IMR-90 (cell line): ENCODE results near the gene IARS2. TPM values are rescaled to one million over a fixed set of nuclear protein-coding genes. Genes with fewer than 3 reads are reported as not detected.

Experiments
- ATAC-seq: fragments of 200-7000 bp; cut with Tn5 transposase; 2 replicates; pipeline ENCODE4 v1.9.1; 2020; ENCODE audit warnings: low read depth, mild to moderate bottlenecking, moderate library complexity
- BruUV-seq: library from RNA; stranded (reverse); fragments of 400-500 nt; replicated peaks from 2 replicates; lab custom pipeline; 2021; lab: Mats Ljungman, UMichigan
- CTCF ChIA-PET: fragments of 300-600 bp; formaldehyde crosslinking; extraction: SDS; loops from one replicate; lab custom pipeline; 2021; ENCODE audit warnings: antibody characterized with exemption; lab: Yijun Ruan, JAX
- POLR2A ChIA-PET: fragments of 300-600 bp; sonication (Branson Sonifier 250); formaldehyde crosslinking; loops from one replicate; lab custom pipeline; 2022; ENCODE audit warnings: antibody characterized with exemption; ENCODE audit not compliant: unreplicated experiment; lab: Charles Lee
- DNase-seq: peaks from one replicate; pipeline ENCODE4 v3.0.0; 2013
- H2AFZ ChIP-seq: replicated peaks from 2 replicates; pipeline ENCODE3; 2013; ENCODE audit warnings: low read length, mild to moderate bottlenecking; ENCODE audit not compliant: poor library complexity
- H2AK5ac ChIP-seq: 2 replicates; pipeline ENCODE4 v1.6.1; 2013; ENCODE audit warnings: low read depth, low read length, inconsistent platforms
- H2AK9ac ChIP-seq: replicated peaks from 2 replicates; pipeline ENCODE3; 2013; ENCODE audit warnings: mild to moderate bottlenecking, low read depth, low read length, moderate library complexity; ENCODE audit not compliant: poor library complexity
- H2BK120ac ChIP-seq: 2 replicates; pipeline ENCODE4 v1.6.1; 2013; ENCODE audit warnings: low read depth, low read length, inconsistent platforms
- H2BK15ac ChIP-seq: 3 replicates; pipeline ENCODE4 v1.6.1; 2013; ENCODE audit warnings: low read depth, low read length, inconsistent platforms
- H2BK20ac ChIP-seq: 2 replicates; pipeline ENCODE4 v1.6.1; 2013; ENCODE audit warnings: low read depth, mild to moderate bottlenecking, inconsistent platforms, low read length, moderate library complexity
- H2BK5ac ChIP-seq: 2 replicates; pipeline ENCODE4 v1.6.1; 2013; ENCODE audit warnings: mild to moderate bottlenecking, low read depth, low read length, inconsistent platforms; ENCODE audit not compliant: poor library complexity, severe bottlenecking
- H3K14ac ChIP-seq: replicated peaks from 2 replicates; pipeline ENCODE4 v1.6.1; 2013; ENCODE audit warnings: low read depth, low read length, inconsistent platforms
- H3K18ac ChIP-seq: 2 replicates; pipeline ENCODE4 v1.6.1; 2013; ENCODE audit warnings: low read depth, low read length, control low read depth
- H3K23ac ChIP-seq: 2 replicates; pipeline ENCODE4 v1.6.1; 2013; ENCODE audit warnings: low read depth, low read length, inconsistent platforms
- H3K27ac ChIP-seq: 2 replicates; pipeline ENCODE4 v1.5.1; 2013; ENCODE audit warnings: mild to moderate bottlenecking, control low read depth, low read length; ENCODE audit not compliant: insufficient read depth
- H3K27me3 ChIP-seq: 2 replicates; pipeline ENCODE4 v1.6.1; 2013; ENCODE audit warnings: low read length; ENCODE audit not compliant: control insufficient read depth, insufficient read depth
- H3K36me3 ChIP-seq: 2 replicates; pipeline ENCODE4 v1.6.1; 2013; ENCODE audit warnings: low read length, mixed read lengths; ENCODE audit not compliant: control insufficient read depth, insufficient read depth
- H3K4ac ChIP-seq: 2 replicates; pipeline ENCODE4 v1.6.1; 2013; ENCODE audit warnings: low read depth, low read length, inconsistent platforms
- H3K4me1 ChIP-seq: 2 replicates; pipeline ENCODE4 v1.6.1; 2013; ENCODE audit warnings: low read length, mixed read lengths; ENCODE audit not compliant: control insufficient read depth, insufficient read depth
- H3K4me2 ChIP-seq: 2 replicates; pipeline ENCODE4 v1.6.1; 2013; ENCODE audit warnings: low read depth, mild to moderate bottlenecking, control low read depth, low read length, moderate library complexity
- H3K4me3 ChIP-seq: 2 replicates; pipeline ENCODE4 v1.5.1; 2013; ENCODE audit warnings: low read depth, mild to moderate bottlenecking, control low read depth, low read length, moderate library complexity; ENCODE audit not compliant: insufficient read depth
- H3K56ac ChIP-seq: 2 replicates; pipeline ENCODE4 v1.6.1; 2013; ENCODE audit warnings: low read length, inconsistent platforms; ENCODE audit not compliant: insufficient read depth; ENCODE audit errors: extremely low read depth
- H3K79me1 ChIP-seq, 2 experiments: 2 replicates each; pipeline ENCODE4 v1.6.1; 2013; ENCODE audit warnings: low read length in 2 of 2, inconsistent platforms in 1 of 2, low read depth in 1 of 2
- H3K9ac ChIP-seq: 2 replicates; pipeline ENCODE4 v1.6.1; 2013; ENCODE audit warnings: low read depth, low read length, control low read depth
- H3K9me1 ChIP-seq: 2 replicates; pipeline ENCODE4 v1.6.1; 2013; ENCODE audit warnings: low read length, inconsistent platforms; ENCODE audit not compliant: insufficient read depth
- H3K9me3 ChIP-seq: 2 replicates; pipeline ENCODE4 v1.6.1; 2013; ENCODE audit warnings: low read length; ENCODE audit not compliant: control insufficient read depth, insufficient read depth
- H4K20me1 ChIP-seq: 2 replicates; pipeline ENCODE4 v1.6.1; 2013; ENCODE audit warnings: low read length, inconsistent platforms; ENCODE audit not compliant: insufficient read depth
- H4K5ac ChIP-seq: 2 replicates; pipeline ENCODE4 v1.6.1; 2013; ENCODE audit warnings: mild to moderate bottlenecking, low read depth, low read length, control low read depth
- H4K8ac ChIP-seq, 2 experiments: 2 replicates each; pipeline ENCODE4 v1.6.1; 2013; ENCODE audit warnings: low read depth in 2 of 2, low read length in 2 of 2, control low read depth in 1 of 2, inconsistent platforms in 1 of 2
- H4K91ac ChIP-seq: 2 replicates; pipeline ENCODE4 v1.6.1; 2013; ENCODE audit warnings: low read depth, low read length, inconsistent platforms; ENCODE audit not compliant: insufficient read depth
- CEBPB ChIP-seq: IDR thresholded peaks from 2 replicates; pipeline ENCODE4 v1.6.1; 2012; ENCODE audit warnings: low read depth, low read length, improper control_type of control experiment
- CHD1 ChIP-seq: IDR thresholded peaks from 2 replicates; pipeline ENCODE4 v1.6.1; 2012; ENCODE audit warnings: low read depth, low read length, improper control_type of control experiment
- ELK1 ChIP-seq: fragments of 150-350 bp; IDR thresholded peaks from 2 replicates; pipeline ENCODE4 v1.6.1; 2016; ENCODE audit warnings: low read depth, mild to moderate bottlenecking, low read length, moderate library complexity, borderline replicate concordance
- FOS ChIP-seq: fragments of 150-350 bp; IDR thresholded peaks from 2 replicates; pipeline ENCODE4 v1.6.1; 2016; ENCODE audit warnings: low read depth, low read length
- MAFK ChIP-seq: IDR thresholded peaks from 2 replicates; pipeline ENCODE4 v1.6.1; 2012; ENCODE audit warnings: low read depth, low read length, improper control_type of control experiment
- MAZ ChIP-seq: IDR thresholded peaks from 2 replicates; pipeline ENCODE4 v1.6.1; 2012; ENCODE audit warnings: low read depth, mild to moderate bottlenecking, low read length, improper control_type of control experiment, moderate library complexity, borderline replicate concordance
- MXI1 ChIP-seq: IDR thresholded peaks from 2 replicates; pipeline ENCODE4 v1.6.1; 2012; ENCODE audit warnings: low read depth, mild to moderate bottlenecking, low read length, moderate library complexity, borderline replicate concordance
- NFE2L2 ChIP-seq: fragments of 150-350 bp; IDR thresholded peaks from 2 replicates; pipeline ENCODE4 v1.6.1; 2016; ENCODE audit warnings: low read depth, mild to moderate bottlenecking, low read length
- POLR2A ChIP-seq: IDR thresholded peaks from 2 replicates; pipeline ENCODE4 v1.6.1; 2012; ENCODE audit warnings: mild to moderate bottlenecking, low read depth, low read length
- RAD21 ChIP-seq: IDR thresholded peaks from 2 replicates; pipeline ENCODE4 v1.6.1; 2012; ENCODE audit warnings: low read length, improper control_type of control experiment
- SMC3 ChIP-seq: fragments of 150-350 bp; IDR thresholded peaks from 2 replicates; pipeline ENCODE4 v1.6.1; 2016; ENCODE audit warnings: low read depth, mild to moderate bottlenecking, antibody characterized with exemption, low read length, moderate library complexity
- USF2 ChIP-seq: fragments of 150-350 bp; IDR thresholded peaks from 2 replicates; pipeline ENCODE4 v1.6.1; 2017; ENCODE audit warnings: mild to moderate bottlenecking, antibody characterized with exemption, low read length, low read depth
- dilution Hi-C: fragments of 300-500 bp; cut with HindIII; formaldehyde crosslinking; loops from one replicate; pipeline ENCODE4 v1.14.3; 2018; ENCODE audit warnings: low sequenced_read_pairs; ENCODE audit not compliant: unreplicated experiment
- in situ Hi-C: fragments of 300-500 bp; cut with MboI; formaldehyde crosslinking; loops from 3 replicates; pipeline ENCODE4 v1.14.3; 2019; ENCODE audit warnings: low sequenced_read_pairs, inconsistent platforms, mixed read lengths
- intact Hi-C: fragments of 100-400 bp; cut with micrococcal nuclease; formaldehyde crosslinking; loops from 2 replicates; pipeline ENCODE4 v1.10.0; 2022
- polyA plus RNA-seq, 3 experiments: library from polyadenylated mRNA; depleted of rRNA; stranded (reverse); fragments of >200 nt; gene quantifications; 2 replicates each; pipeline ENCODE4 v1.2.3, GENCODE V29; 2012; ENCODE audit warnings: low replicate concordance in 1 of 3
- total RNA-seq: library from RNA; depleted of rRNA; stranded (reverse); fragments of >200 nt; gene quantifications from 2 replicates; pipeline ENCODE4 v1.2.3, GENCODE V29; 2012

IARS2 gene
- total and polyA plus RNA-seq, 2 of the 4 experiments (the other 2 are of a cell fraction): 34.8 to 77.4 TPM

- Histone ChIP-seq H3K18ac (no peak overlapping the region), H2BK15ac (no peak overlapping the region), H2AK9ac (no peak overlapping the region), H2BK20ac (no peak overlapping the region), H3K14ac (no peak overlapping the region), H3K9ac (no peak overlapping the region), H3K9me3 (no peaks in the 10 kb centered on the region), H3K4me1 (peaks cover 2% of the 10 kb centered on the region; the same call in 1 of the 2 replicates), H4K5ac (no peak overlapping the region), H3K36me3 (peaks cover 27% of the 10 kb centered on the region), H2AFZ (no peak overlapping the region), H3K27me3 (no peaks in the 10 kb centered on the region), H2AK5ac (no peak overlapping the region), H3K4me3 (no peak overlapping the region), H3K56ac (no peak overlapping the region), H3K23ac (no peak overlapping the region), H3K79me1 (no peaks in the 10 kb centered on the region; a peak in 1 of 4 replicates), H3K9me1 (no peaks in the 10 kb centered on the region; the same call in 1 of the 2 replicates), H4K8ac (no peak overlapping the region), H3K4ac (no peak overlapping the region), H3K27ac (no peak overlapping the region), H3K4me2 (no peak overlapping the region), H2BK120ac (no peak overlapping the region), H4K20me1 (no peaks in the 10 kb centered on the region), H2BK5ac (no peak overlapping the region), H4K91ac (no peak overlapping the region)
- intact Hi-C loops: loop anchor here (5.0 kb wide), 1 partner anchor 46 kb away; no protein-coding TSS in a partner anchor
- ATAC-seq: no peak
- POLR2A ChIA-PET: no interaction called here
- BruUV-seq: no TSS peak
- TF ChIP-seq MAFK (no peak), ELK1 (no peak), USF2 (no peak), CHD1 (no peak), POLR2A (no peak), FOS (no peak), SMC3 (no peak), NFE2L2 (no peak), RAD21 (no peak), MAZ (no peak), CEBPB (no peak), MXI1 (no peak)
- CTCF ChIA-PET: no interaction called here
- in situ Hi-C loops: no loop called here
- dilution Hi-C loops: no loop called here
- no peak for DNase-seq
Measured at GRCh38 chr1:220153147-220153546, 59.2 kb downstream of the IARS2 start.
